ENCODE measurements around the gene SMC5. TPM values are rescaled to one million over a fixed set of nuclear protein-coding genes. Genes with fewer than 3 reads are reported as not detected.

Gene SMC5
- total RNA-seq, 4 donors from 2014 or later = 15.1 to 26.7 (median 19.1) TPM

DNA sequence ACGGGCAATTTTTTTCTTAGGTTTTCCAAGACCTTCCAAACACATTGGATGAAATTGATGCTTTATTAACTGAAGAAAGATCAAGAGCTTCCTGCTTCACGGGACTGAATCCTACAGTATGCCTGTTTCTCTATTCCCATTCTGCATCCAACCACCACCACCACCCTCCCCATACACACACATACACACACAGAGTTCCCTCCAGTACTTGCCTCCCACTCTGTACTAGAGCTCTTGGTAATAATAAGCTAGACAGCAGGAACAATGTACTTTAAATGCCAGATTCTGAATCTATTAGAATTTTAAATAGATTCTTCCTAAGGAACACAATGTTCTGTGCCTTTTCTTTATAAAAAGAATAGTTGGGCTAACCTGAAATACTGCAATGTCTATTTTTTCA, 88.3 kb downstream of the SMC5 start:
- intact Hi-C loops (cut with DNase I; ENCODE audit: low total_unique reads) = no loop called here
- no peak for TF ChIP-seq POLR2A (IDR thresholded peaks at IDR 0.05)
- TF ChIP-seq, protein P1, sequence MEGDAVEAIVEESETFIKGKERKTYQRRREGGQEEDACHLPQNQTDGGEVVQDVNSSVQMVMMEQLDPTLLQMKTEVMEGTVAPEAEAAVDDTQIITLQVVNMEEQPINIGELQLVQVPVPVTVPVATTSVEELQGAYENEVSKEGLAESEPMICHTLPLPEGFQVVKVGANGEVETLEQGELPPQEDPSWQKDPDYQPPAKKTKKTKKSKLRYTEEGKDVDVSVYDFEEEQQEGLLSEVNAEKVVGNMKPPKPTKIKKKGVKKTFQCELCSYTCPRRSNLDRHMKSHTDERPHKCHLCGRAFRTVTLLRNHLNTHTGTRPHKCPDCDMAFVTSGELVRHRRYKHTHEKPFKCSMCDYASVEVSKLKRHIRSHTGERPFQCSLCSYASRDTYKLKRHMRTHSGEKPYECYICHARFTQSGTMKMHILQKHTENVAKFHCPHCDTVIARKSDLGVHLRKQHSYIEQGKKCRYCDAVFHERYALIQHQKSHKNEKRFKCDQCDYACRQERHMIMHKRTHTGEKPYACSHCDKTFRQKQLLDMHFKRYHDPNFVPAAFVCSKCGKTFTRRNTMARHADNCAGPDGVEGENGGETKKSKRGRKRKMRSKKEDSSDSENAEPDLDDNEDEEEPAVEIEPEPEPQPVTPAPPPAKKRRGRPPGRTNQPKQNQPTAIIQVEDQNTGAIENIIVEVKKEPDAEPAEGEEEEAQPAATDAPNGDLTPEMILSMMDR (IDR thresholded peaks at IDR 0.05) = no peak
- 82 to 93% methylated on average over 2 of the region's 2 CpGs for WGBS, 2 donors
- no peak overlapping the region for H3K4me3 ChIP-seq (ENCODE audit: low read depth, poor library complexity, severe bottlenecking)
- no peak for DNase-seq (ENCODE audit: low spot score in 2 of 2)

DNA sequence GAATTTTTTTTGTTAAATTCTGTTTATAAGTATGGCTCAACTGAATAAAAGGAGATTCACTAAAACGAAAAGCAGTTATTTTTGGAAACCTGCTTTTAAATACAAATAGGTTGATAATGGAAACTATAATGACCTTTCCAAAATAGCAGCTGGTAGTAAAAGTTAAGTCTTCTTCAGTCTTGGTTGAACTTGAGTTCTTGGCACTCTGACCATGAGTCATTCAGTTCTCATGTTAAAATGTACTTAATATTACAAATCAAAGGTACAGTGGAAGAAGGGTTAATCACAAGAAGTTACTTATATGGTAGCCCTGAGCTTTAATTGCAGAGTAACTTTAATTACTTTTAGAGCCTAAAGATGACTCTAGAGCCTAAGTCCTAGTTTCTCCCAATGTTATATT, 93.6 kb downstream of the SMC5 start:
- no peak for DNase-seq (ENCODE audit: low spot score in 2 of 2)
- no peak overlapping the region for H3K4me3 ChIP-seq (ENCODE audit: low read depth, poor library complexity, severe bottlenecking)
- WGBS, 2 donors = 29 to 47% methylated on average over 1 of the region's 1 CpG
- TF ChIP-seq POLR2A (IDR thresholded peaks at IDR 0.05) = no peak
- TF ChIP-seq, protein P1 (IDR thresholded peaks at IDR 0.05) = no peak
- intact Hi-C loops (cut with DNase I; ENCODE audit: low total_unique reads) = loop anchor here (5.0 kb wide), 1 partner anchor 250 kb away; no protein-coding TSS in a partner anchor

DNA sequence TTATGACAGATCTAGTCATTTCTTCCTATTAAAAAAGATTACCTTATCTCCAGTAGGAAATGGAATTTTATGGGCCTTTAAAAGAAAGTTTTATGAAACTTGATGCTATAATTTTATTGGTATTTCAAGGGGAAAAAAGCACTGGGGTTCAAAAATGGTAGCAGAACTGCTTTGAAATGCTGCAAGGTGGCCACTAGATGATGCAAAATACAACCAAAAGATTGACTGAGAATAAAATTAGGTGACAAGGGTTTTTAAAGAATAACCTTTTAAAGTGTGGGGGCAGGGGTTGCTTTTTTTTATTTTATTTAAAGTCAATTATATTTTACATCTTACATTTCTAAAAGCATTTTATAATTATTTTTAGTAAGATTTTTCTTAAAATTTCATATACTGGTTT, 94.0 kb downstream of the SMC5 start:
- no peak overlapping the region for H3K4me3 ChIP-seq (ENCODE audit: low read depth, poor library complexity, severe bottlenecking)
- intact Hi-C loops (cut with DNase I; ENCODE audit: low total_unique reads) = loop anchor here (5.0 kb wide), 1 partner anchor 249 kb away; no protein-coding TSS in a partner anchor
- DNase-seq (ENCODE audit: low spot score in 2 of 2) = no peak
- TF ChIP-seq POLR2A (IDR thresholded peaks at IDR 0.05) = no peak
- TF ChIP-seq, protein P1 (IDR thresholded peaks at IDR 0.05) = peak in 1 of 3 donors; percentile 30

DNA sequence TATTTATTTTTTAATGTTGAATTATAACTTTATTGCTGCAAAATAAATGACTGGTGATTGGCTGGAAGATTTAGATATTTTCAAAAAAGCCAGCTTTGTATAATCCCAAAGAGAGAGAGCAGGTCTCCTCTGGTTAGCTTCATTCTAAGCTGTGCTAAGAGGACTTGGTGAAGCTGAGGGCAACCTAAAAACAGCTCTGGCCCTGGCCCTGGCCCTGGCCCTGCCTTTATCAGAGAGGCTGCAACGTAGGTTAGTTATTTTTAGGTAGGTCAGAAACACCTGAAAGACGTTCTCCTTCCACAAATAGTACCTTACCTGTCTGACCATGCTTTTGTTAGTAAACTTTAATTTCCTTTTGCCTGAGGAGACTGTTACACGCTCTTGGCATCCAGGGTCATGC, 97.0 kb downstream of the SMC5 start:
- no peak for TF ChIP-seq POLR2A (IDR thresholded peaks at IDR 0.05)
- TF ChIP-seq, protein P1 (IDR thresholded peaks at IDR 0.05) = no peak
- intact Hi-C loops (cut with DNase I; ENCODE audit: low total_unique reads) = no loop called here
- no peak for DNase-seq (ENCODE audit: low spot score in 2 of 2)
- H3K4me3 ChIP-seq (ENCODE audit: low read depth, poor library complexity, severe bottlenecking) = no peak overlapping the region
- 74 to 78% methylated on average over 3 of the region's 3 CpGs for WGBS, 2 donors

DNA sequence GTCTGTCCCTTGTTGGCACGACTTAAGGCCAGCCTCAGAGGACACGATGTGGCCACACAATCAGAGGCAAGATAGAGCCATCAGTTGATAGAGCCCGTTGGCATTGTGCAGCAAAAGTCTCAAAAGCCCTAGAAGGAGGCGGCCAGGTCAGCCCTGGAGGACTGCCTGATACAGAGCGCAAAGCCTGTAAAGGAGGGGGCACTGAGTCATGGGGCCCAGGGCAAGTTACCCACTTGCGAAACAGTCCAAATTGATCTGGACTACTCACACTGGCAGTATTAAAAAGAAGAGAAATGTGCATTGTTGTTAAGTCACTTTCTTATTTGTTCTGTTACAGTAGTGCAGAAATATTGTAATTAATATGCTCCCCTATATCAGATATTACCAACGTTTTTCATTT, 104.2 kb downstream of the SMC5 start:
- intact Hi-C loops (cut with DNase I; ENCODE audit: low total_unique reads) = no loop called here
- DNase-seq (ENCODE audit: low spot score in 2 of 2) = no peak
- 85 to 88% methylated on average over 7 of the region's 7 CpGs for WGBS, 2 donors
- no peak overlapping the region for H3K4me3 ChIP-seq (ENCODE audit: low read depth, poor library complexity, severe bottlenecking)
- no peak for TF ChIP-seq POLR2A (IDR thresholded peaks at IDR 0.05)
- TF ChIP-seq, protein P1 (IDR thresholded peaks at IDR 0.05) = no peak

DNA sequence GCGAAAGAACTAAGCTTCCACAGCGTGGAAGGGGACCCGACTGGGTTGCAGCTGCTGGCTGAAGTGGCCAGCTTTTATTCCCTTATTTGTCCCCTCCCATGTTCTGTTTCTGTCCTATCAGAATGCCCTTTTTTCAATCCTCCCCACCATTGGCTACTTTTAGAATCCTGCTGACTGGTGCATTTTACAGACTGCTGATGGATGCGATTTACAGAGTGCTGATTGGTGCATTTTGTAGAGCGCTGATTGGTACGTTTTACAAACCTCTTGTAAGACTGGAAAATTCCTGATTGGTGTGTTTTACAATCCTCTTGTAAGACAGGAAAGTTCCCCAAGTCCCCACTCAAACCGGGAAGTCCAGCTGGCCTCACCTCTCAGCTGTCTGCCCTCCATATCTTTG, 105.0 kb downstream of the SMC5 start:
- no peak overlapping the region for H3K4me3 ChIP-seq (ENCODE audit: low read depth, poor library complexity, severe bottlenecking)
- TF ChIP-seq POLR2A (IDR thresholded peaks at IDR 0.05) = no peak
- TF ChIP-seq, protein P1 (IDR thresholded peaks at IDR 0.05) = no peak
- 97 to 98% methylated on average over 7 of the region's 7 CpGs for WGBS, 2 donors
- no peak for DNase-seq (ENCODE audit: low spot score in 2 of 2)
- intact Hi-C loops (cut with DNase I; ENCODE audit: low total_unique reads) = no loop called here

Data from lower leg skin (tissue), 4 donors.